ENCODE results near the gene VPS13D.

GRCh38 chr1:12184008-12184681, 45.7 kb upstream of the VPS13D start:
- TF ChIP-seq, protein P1, sequence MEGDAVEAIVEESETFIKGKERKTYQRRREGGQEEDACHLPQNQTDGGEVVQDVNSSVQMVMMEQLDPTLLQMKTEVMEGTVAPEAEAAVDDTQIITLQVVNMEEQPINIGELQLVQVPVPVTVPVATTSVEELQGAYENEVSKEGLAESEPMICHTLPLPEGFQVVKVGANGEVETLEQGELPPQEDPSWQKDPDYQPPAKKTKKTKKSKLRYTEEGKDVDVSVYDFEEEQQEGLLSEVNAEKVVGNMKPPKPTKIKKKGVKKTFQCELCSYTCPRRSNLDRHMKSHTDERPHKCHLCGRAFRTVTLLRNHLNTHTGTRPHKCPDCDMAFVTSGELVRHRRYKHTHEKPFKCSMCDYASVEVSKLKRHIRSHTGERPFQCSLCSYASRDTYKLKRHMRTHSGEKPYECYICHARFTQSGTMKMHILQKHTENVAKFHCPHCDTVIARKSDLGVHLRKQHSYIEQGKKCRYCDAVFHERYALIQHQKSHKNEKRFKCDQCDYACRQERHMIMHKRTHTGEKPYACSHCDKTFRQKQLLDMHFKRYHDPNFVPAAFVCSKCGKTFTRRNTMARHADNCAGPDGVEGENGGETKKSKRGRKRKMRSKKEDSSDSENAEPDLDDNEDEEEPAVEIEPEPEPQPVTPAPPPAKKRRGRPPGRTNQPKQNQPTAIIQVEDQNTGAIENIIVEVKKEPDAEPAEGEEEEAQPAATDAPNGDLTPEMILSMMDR (IDR thresholded peaks at IDR 0.05; ENCODE audit: low read length), result no peak
- TF ChIP-seq EZH2 (IDR thresholded peaks at IDR 0.05; ENCODE audit: borderline replicate concordance, low read length), result no peak
